HG03064 (cell line): ENCODE results near the gene SLAMF1.
"Not testable (repeated sequence)": the region's sequence is repeated elsewhere in the genome, so short reads cannot be mapped to it uniquely, and the experiment has no call there.

ENCODE experiments used
- ATAC-seq: cut with Tn5 transposase; IDR thresholded peaks from one replicate; pipeline ENCODE4 v1.9.1; 2021; ENCODE audit warnings: low read depth; ENCODE audit not compliant: unreplicated experiment

The SLAMF1 gene

DNA sequence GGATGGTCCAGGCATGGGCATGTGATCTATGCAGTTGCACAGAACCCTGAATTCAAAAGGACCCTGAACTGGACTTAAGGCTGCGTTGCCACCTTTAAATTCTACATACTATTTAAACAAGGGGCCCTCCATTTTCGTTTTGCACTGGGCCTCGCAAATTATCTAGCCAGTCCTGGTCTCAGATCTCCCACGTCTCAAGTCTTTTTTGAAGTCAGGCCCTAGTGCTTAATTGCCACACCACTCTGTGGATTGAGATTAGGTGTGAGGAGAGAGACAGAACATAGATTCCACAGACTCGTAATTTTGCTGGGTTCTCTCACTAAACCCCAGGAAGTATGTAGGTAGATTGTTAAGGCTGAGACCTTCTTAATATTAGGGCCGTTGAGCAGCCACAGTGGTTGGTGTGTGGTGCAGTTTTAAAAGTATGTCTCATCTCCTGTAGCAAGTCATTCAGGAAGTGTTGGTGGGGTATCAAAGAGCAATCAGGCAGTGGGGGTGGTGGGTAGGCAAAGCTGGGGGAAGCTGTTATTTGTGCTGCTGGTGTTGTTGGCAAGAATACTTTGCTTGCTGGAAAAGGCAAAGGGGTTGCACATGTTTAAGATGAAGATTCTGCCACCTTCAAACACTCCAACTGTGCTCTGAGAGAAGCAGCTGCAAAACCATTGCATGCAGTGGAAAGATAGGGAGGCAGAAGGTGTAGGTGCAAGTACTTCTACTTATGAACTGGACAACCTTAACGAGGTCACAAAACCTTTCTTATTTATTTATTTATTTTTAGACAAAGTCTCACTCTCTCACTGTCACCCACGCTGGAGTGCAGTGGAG is 78.8 kb downstream of the SLAMF1 start:
- no peak for ATAC-seq

- ATAC-seq: no peak
Observed at GRCh38 chr1:160567341-160567740, 79.5 kb downstream of the SLAMF1 start.

DNA sequence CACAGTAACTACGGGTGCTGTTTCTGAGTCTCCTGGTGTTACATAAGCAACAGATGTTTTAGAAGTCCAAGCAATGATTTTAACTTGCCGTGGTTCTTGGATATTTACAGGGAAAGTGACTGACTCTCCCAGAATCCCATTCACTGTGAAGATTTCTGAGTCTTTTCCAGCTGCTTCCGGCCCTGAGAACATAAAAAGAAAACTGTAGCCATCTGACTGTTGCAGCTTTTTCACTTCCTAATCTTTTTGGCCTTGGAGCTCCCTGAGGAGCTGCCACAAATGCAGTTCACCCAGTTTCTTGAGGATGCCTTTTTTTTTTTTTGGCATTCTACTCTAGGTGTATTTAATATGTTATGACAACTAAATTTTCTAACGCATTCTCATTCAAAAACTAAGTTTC is 81.3 kb downstream of the SLAMF1 start:
- ATAC-seq: no peak

GRCh38 chr1:160563230-160563629 is 83.6 kb downstream of the SLAMF1 start:
- not testable (repeated sequence) for ATAC-seq

GRCh38 chr1:160562745-160563144 is 84.1 kb downstream of the SLAMF1 start:
- ATAC-seq: not testable (repeated sequence)

DNA sequence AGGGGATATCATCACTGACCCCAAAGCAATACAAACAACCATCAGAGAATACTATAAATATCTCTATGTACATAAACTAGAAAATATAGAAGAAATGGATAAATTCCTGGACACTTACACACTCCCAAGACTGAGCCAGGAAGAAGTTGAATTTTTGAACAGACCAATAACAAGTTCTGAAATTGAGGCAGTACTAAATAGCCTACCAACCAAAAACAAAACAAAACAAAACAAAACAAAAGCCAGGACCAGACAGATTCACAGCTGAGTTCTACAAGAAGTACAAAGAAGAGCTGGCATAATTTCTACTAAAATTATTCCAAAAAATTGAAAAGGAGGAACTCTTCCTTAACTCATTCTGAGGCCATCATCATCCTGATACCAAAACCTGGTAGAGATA is 86.0 kb downstream of the SLAMF1 start:
- ATAC-seq: no peak

DNA sequence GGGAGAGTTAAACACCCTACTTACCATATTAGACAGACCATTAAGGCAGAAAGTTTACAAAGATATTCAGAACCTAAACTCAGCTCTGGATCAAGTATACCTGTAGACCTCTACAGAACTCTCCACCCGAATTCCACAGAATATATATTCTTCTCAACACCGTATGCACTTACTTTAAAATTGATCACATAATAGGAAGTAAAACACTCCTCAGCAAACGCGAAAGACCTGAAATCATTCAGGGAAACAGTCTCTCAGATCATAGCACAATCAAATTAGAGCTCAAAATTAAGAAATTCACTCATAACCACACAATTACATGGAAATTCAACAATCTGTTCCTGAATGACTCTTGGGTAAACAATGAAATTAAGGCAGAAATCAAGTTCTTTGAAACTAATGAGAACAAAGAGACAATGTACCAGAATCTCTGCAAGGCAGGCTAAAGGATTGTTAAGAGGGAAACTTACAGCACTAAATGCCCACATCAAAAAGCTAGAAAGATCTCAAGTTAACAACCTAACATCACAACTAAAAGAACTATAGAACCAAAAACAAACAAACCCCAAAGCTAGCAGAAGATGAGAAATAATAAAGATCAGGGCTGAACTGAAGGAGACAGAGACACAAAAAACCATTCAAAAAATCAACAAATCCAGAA is 86.7 kb downstream of the SLAMF1 start:
- ATAC-seq: no peak

DNA sequence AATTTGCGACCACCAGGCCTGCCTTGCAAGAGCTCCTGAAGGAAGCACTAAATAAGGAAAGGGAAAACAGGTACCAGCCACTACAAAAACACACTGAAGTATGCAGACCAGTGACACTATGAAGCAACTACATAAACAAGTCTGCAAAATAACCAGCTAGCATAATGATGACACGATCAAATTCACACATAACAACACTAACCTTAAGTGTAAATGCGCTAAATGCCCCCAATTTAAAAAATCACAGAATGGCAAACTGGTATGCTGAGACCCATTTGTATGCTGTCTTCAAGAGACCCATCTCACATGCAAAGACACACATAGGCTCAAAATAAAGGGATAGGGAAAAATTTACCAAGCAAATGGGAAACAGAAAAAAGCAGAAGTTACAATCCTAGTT is 87.4 kb downstream of the SLAMF1 start:
- ATAC-seq: not testable (repeated sequence)

DNA sequence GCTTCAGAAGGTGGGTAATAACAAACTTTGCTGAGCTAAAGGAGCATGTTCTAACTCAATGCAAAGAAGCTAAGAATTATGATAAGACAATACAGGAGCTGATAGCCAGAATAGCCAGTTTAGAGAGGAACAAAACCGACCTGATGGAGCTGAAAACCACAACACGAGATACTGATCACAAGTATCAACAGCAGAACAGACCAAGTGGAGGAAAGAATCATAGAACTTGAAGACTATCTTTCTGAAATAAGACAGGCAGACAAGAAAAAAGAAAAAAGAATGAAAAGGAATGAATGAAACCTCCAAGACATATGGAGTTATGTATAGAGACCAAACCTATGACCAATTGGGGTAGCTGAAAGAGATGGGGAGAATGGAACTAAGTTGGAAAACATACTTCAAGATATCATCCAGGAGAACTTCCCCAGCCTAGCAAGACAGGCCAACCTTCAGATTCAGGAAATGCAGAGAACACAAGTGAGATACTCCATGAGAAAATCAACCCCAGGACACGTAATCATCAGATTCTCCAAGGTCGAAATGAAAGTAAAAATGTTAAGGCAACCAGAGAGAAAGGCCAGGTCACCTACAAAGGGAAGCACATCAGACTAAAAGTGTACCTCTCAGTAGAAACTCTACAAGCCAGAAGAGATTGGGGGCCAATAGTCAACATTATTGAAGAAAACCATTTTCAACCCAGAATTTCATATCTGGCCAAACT is 88.0 kb downstream of the SLAMF1 start:
- ATAC-seq: no peak
